IPS-18c (cell line): ENCODE data around the gene HSPG2.

Experiments used
- H3K4me3 ChIP-seq: 2 replicates; pipeline ENCODE4 v1.7.0; 2013; ENCODE audit warnings: low read depth, mild to moderate bottlenecking, low read length, moderate library complexity; ENCODE audit not compliant: insufficient read depth
- H3K9me3 ChIP-seq: one replicate; pipeline ENCODE4 v1.6.1; 2013; ENCODE audit warnings: mild to moderate bottlenecking, low read length, moderate library complexity; ENCODE audit not compliant: control insufficient read depth, insufficient read depth

The HSPG2 gene

DNA sequence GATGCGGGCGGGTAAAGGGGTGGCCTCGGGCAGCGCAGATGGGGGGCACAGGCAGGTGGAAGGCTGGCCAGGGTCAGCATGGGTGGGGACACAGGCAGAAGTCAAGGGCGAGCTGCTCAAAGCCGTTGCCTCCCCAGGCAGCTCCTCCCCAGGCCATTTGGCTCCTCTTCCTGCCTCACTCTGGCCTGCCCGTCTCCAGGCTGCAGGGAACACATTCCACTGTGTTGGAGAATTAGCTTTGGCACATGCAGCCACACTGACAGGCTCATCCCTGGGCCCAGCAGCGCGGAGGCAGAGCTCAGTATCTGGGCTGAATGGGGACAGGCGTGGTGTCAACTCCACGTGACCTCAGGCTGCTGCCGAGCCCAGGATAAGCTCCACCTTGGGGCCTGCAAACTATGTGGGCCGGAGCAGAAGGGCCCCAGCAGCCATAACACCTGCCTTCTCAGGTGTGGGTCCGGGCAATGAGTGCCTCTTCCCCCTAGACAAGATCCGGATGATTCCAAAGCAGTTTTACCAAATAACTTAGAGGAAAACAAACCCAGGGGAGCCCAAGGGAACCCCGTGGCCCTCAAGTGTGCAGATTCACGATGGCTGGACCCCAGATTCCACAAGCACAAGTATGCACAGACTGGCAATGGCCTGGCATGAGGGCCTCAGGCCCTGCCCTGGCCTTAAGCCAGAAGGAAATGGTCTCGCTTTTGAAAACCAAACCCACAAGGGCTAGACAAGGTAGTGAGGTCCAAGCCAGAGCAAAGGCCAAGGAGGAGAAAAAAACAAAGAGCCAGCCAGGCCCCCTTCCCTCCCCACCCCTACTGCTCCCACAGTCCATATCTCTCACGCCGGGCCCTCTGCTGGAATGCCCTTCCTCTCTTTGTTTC lies 40.2 kb downstream of the HSPG2 start:
- Histone ChIP-seq H3K9me3 (no peaks in the 10 kb centered on the region), H3K4me3 (no peak overlapping the region)

GRCh38 chr1:21896026-21896425 lies 41.1 kb downstream of the HSPG2 start:
- H3K4me3 ChIP-seq, result no peak overlapping the region
- H3K9me3 ChIP-seq, result no peaks in the 10 kb centered on the region

DNA sequence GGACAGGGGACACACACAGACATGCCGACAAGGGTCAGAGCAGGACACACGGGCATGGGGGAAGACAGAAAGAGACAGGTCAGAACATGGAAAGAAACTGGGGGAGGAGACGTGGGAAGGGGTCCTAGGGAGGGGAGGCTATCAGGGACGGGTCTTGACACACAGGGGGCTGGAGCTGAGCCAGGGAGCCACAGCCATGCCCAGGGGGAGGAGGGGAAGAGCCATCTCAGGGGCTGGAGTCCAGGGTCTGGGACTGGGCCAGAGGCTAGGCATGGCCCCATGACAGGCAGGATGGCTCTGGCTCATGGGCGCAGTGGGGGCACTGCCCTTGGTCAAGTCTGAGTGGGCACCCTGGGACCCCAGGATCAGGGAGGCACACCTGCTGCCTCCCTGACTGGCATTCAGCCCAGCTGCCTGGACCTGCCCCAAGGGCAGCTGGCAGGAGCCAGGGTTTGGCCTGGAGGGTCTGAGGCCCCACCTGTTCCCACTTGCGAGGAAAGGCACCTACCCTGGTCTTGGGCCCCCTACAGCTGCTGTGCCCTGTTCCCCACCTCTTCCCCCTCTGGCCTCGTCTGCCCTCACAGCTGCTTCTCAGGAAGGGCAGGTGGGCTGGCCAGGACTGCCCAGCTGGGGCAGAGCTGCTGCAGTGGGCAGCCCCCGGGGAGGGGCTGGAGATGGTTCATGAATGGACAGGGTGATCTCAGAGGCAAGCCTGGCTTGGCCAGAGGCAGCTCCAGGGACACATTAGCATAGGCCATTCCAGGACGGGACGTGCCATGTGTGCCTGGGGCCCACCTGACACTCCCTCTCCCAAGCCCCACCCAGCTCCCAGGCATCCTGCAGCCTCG lies 42.9 kb downstream of the HSPG2 start:
- no peak overlapping the region for H3K4me3 ChIP-seq
- no peaks in the 10 kb centered on the region for H3K9me3 ChIP-seq

DNA sequence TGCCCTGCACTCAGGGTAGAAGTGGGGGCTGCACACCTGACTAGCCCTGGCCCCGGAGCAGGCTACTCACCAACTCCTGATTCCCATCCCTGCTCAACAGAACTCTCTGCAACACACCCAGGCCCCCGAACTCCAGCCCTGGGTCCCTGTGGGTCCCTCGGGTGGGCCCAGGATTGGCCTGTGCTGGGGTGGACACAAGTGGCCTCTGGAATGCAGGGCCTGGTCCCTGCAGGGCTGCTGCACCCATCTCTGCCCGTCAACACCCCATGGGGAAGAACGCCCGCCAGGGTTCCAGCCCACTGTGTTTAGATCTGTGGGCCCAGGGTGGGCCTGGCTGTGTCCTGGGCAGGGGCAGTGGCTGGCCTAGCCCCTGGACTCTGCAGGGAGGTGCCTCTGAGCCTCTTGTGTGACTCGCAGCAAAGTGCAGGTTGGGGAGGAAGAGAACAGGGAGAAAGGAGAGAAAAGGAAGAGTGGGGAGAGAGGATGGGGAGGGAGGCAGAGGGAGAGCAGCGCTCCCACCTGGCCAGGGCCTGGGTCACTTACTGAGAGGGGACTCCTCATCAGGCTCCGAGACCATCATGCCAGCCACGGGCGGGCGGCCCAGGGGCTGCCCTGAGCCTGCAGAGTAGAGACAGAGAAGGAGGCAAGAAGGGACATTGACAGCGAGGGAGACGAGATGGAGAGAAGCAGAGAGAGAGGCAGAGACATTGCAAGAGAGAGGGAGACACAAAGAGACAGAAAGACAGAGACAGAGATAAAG lies 43.9 kb downstream of the HSPG2 start:
- no peaks in the 10 kb centered on the region for H3K9me3 ChIP-seq
- no peak overlapping the region for H3K4me3 ChIP-seq

DNA sequence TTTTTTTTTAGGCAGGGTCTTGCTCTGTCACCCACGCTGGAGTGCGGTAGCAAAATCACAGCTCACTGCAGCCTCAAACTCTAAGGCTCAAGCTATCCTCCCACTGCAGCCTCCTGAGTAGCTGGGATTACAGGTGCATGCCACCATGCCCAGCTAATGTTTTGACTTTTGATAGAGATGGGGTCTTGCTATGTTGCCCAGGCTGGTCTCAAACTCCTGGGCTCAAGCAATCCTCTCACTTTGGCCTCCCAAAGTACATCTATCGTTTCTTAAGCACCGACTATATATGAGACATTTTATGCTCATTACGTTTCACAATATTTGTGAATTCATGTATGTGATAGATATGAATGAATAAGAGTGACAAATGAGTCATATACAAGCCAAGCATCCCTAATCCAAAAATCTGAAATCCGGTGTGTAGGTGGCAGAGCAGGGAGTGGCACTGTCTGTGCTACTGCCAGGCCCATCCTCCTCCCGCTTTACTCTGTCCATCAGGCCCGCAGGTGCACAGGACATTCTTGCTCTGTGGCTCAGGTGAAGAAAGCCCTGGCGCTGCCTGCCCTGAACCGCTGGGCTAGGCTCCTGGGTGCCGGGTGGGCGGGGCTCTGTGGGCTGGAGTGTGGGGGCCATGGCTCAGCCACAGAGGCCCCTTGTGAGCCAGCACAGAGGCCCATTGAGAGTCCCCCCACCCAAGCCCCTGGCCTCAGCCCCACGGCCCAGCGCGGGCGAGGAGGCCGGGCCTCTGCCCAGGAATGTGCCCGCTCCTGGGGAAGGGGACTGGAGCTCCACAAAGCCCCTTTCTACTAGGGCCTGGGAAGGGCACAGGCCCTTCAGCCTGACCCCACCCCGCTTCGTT lies 45.3 kb downstream of the HSPG2 start:
- Histone ChIP-seq H3K9me3 (no peaks in the 10 kb centered on the region), H3K4me3 (no peak overlapping the region)

- Histone ChIP-seq H3K9me3 (no peaks in the 10 kb centered on the region), H3K4me3 (no peak overlapping the region)
Observed at GRCh38 chr1:21891081-21891480, 46.0 kb downstream of the HSPG2 start.

GRCh38 chr1:21888500-21888899 lies 48.6 kb downstream of the HSPG2 start:
- Histone ChIP-seq H3K4me3 (no peak overlapping the region), H3K9me3 (no peaks in the 10 kb centered on the region)

DNA sequence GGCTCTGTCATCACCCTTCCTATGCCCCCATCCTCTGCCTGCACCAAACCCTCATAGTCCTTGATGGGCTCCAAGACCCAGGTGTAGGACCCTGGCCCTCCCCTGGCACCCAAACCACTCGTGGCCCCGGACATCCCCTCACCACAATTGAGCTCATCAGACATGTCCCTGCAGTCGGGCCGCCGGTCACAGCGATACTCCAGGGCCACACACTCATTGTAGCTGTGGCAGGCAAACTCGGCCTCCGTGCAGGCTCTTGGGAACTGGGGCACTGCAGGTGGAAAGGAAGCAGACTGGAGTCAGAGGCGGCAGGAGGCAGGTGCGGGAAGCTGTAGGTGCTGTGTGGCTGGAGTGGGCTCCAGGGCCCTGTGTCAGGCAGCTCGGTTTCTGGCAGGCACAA lies 49.3 kb downstream of the HSPG2 start:
- Histone ChIP-seq H3K4me3 (no peak overlapping the region), H3K9me3 (no peaks in the 10 kb centered on the region)

DNA sequence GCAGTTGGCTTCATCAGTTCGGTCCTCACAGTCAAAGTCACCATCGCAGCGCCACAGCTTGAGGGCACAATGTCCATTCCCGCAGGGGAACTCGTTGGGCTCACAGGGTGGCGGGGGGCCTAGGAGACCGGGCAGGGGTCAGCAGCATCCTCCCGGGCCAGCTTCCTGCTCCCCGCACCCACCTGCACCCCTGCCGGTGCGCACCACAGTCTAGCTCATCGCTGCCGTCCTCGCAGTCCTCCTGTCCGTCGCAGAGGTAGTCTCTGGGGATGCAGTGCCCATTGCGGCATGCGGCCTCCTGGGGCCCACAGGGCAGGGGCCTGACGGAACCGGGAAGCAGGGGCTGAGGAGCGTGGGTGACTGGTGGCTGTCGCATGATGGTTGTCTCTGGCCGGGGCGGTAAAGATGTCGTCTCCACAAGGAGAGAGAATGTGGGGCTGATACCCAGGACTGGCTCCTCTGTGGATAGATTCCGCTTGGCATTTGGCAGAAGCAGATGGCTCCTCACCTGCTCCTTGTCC lies 49.8 kb downstream of the HSPG2 start:
- no peak overlapping the region for H3K4me3 ChIP-seq

GRCh38 chr1:21886486-21887215 lies 50.5 kb downstream of the HSPG2 start:
- Histone ChIP-seq H3K9me3 (no peaks in the 10 kb centered on the region), H3K4me3 (no peak overlapping the region)

More for the DNA sequence above, 49.8 kb downstream of the HSPG2 start:
- no peaks in the 10 kb centered on the region for H3K9me3 ChIP-seq

GRCh38 chr1:21885236-21886037 lies 51.7 kb downstream of the HSPG2 start:
- no peak overlapping the region for H3K4me3 ChIP-seq
- no peaks in the 10 kb centered on the region for H3K9me3 ChIP-seq

GRCh38 chr1:21884456-21885235 lies 52.5 kb downstream of the HSPG2 start:
- H3K4me3 ChIP-seq, result no peak overlapping the region
- no peaks in the 10 kb centered on the region for H3K9me3 ChIP-seq

DNA sequence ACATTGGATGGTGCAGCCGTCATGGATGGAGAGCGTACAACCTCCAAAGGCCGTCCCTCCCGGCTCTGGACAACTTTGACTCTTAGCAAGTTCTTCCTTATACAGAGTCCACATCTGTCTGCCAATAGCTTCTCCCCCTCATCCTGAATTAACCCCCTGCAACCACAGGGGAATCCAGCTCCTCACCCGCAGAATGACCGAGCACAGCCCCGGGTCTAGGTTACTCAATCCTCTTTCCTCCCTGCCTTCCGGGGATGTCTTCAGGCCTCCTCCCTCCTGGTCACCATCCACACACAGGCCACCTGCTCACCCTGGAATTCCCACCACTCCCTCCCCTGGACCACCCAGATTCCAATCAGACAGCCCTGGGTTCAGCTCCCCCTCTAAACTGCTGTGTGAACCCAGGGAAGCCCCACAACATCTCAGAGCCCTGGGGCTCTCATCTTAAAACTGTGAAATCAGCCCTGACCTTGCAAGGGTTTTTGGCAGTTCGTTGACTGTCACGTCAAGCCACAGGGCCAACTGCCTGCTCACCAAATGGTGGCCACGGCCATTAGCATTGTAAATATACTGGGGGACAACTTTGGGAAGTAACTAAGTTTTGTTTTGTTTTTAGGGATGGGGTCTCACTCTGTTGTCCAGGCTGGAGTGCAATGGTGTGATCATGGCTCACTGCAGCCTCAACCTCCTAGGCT lies 54.2 kb downstream of the HSPG2 start:
- no peaks in the 10 kb centered on the region for H3K9me3 ChIP-seq
- no peak overlapping the region for H3K4me3 ChIP-seq

DNA sequence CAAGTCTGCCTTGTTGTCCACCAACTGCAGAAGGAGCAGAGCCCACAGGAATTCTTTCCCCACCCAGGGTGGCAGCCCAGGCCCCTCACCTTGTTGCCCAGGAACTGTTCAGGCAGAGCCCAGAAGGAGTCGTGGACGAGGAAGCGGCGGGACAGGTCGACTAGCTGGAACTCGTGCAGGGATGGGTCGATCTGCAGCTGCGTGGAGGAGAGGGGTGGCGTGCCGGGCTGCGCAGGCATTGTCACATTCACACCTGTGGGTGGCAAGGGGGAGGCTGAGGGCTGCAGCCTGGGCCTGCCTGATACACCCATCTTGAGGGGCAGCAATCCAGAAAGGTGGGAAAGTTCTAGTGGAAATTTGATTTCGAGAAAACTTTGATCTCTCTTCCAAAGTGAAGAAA lies 55.9 kb downstream of the HSPG2 start:
- no peaks in the 10 kb centered on the region for H3K9me3 ChIP-seq
- no peak overlapping the region for H3K4me3 ChIP-seq
